Measurements from ENCODE around the gene GP1BB.

DNA sequence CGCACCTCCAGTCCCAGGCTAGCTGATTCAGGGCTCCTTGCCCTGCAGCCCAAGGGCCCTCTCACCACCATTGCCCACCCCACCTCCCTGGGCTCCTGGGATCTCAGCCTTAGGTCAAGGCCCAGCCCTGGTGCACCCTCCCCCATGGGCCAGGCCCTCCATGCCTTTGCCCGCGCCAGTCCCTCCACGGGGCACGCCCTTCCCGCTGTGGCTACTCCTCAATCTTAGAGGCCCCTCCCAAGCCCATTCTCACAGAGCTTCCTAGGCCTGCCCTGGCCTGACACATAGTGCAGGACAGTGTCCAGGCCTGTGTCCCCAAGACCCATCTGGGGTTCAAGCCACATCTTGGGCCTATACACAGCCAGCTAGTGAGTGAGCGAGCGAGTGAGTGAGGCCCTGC lies 6.9 kb downstream of the GP1BB start:
- TF ChIP-seq, protein P1, sequence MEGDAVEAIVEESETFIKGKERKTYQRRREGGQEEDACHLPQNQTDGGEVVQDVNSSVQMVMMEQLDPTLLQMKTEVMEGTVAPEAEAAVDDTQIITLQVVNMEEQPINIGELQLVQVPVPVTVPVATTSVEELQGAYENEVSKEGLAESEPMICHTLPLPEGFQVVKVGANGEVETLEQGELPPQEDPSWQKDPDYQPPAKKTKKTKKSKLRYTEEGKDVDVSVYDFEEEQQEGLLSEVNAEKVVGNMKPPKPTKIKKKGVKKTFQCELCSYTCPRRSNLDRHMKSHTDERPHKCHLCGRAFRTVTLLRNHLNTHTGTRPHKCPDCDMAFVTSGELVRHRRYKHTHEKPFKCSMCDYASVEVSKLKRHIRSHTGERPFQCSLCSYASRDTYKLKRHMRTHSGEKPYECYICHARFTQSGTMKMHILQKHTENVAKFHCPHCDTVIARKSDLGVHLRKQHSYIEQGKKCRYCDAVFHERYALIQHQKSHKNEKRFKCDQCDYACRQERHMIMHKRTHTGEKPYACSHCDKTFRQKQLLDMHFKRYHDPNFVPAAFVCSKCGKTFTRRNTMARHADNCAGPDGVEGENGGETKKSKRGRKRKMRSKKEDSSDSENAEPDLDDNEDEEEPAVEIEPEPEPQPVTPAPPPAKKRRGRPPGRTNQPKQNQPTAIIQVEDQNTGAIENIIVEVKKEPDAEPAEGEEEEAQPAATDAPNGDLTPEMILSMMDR (IDR thresholded peaks at IDR 0.05; ENCODE audit: low read depth, low read length) = no peak
- TF ChIP-seq EZH2phosphoT487 (IDR thresholded peaks at IDR 0.05; ENCODE audit: low read depth) = no peak

All from OCI-LY3 (cell line).